Skeletal muscle tissue (tissue), 4 donors: Measurements from ENCODE around the gene FAM228B. TPM values are rescaled to one million over a fixed set of nuclear protein-coding genes. Genes with fewer than 3 reads are reported as not detected.

Experiments
- H3K27ac ChIP-seq: one replicate; pipeline ENCODE4 v1.7.0; 2013; ENCODE audit warnings: mild to moderate bottlenecking, low read depth, low read length, inconsistent platforms
- H3K27me3 ChIP-seq, 3 donors: one replicate each; pipeline ENCODE4 v1.7.0; 2013; ENCODE audit warnings: low read length in 3 of 3; ENCODE audit not compliant: control insufficient read depth in 3 of 3, insufficient read depth in 3 of 3
- H3K36me3 ChIP-seq, 3 donors: one replicate each; pipeline ENCODE4 v1.7.0; 2013; ENCODE audit warnings: low read length in 3 of 3; ENCODE audit not compliant: control insufficient read depth in 3 of 3, insufficient read depth in 3 of 3
- H3K4me1 ChIP-seq, 3 donors: one replicate each; pipeline ENCODE4 v1.7.0; 2013; ENCODE audit warnings: low read length in 3 of 3, mild to moderate bottlenecking in 3 of 3; ENCODE audit not compliant: control insufficient read depth in 3 of 3, insufficient read depth in 3 of 3
- H3K4me3 ChIP-seq, 3 donors: one replicate each; pipeline ENCODE4 v1.7.0; 2013; ENCODE audit warnings: low read length in 3 of 3
- H3K9ac ChIP-seq, 3 donors: one replicate each; pipeline ENCODE4 v1.7.0; 2013; ENCODE audit warnings: low read length in 3 of 3, mild to moderate bottlenecking in 3 of 3, moderate library complexity in 2 of 3, low read depth in 1 of 3
- H3K9me3 ChIP-seq, 3 donors: one replicate each; pipeline ENCODE4 v1.7.0; 2013; ENCODE audit warnings: low read length in 3 of 3; ENCODE audit not compliant: control insufficient read depth in 3 of 3
- total RNA-seq: library from RNA; depleted of rRNA; stranded (reverse); fragments of >200 nt; gene quantifications from one replicate; pipeline ENCODE4 v1.2.3, GENCODE V29; 2014
- donor health status: Osteomylitis.

Gene FAM228B
- total RNA-seq, 1 donor from 2014 or later: 47.0 TPM

DNA sequence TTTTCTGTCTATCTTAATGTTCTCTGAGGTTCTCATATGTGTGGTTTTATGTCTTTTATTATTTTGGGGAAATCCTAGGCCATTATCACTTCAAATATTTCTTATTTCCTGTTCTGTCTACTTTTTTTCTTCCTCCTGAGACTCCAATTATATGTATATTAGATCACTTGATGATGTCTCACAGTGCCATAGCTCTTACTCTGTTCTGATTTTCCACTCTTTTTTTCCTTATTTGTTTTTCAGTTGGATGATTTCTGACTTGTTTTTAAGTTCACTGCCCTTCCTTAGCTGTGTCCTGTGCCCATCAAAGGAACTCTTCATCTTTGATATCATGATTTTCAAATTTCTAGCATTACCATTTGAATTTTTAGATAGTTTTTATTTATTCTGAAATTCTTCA lies 24.1 kb downstream of the FAM228B start:
- H3K27me3 ChIP-seq: no peaks in the 10 kb centered on the region
- no peaks in the 10 kb centered on the region for H3K4me1 ChIP-seq
- H3K27ac ChIP-seq: no peak overlapping the region
- peaks cover 0 to 5% (median 4%) of the 10 kb centered on the region in 3 donors for H3K9me3 ChIP-seq
- H3K9ac ChIP-seq: no peak overlapping the region
- H3K36me3 ChIP-seq: peaks cover 18 to 24% (median 18%) of the 10 kb centered on the region in 3 donors
- no peak overlapping the region for H3K4me3 ChIP-seq

DNA sequence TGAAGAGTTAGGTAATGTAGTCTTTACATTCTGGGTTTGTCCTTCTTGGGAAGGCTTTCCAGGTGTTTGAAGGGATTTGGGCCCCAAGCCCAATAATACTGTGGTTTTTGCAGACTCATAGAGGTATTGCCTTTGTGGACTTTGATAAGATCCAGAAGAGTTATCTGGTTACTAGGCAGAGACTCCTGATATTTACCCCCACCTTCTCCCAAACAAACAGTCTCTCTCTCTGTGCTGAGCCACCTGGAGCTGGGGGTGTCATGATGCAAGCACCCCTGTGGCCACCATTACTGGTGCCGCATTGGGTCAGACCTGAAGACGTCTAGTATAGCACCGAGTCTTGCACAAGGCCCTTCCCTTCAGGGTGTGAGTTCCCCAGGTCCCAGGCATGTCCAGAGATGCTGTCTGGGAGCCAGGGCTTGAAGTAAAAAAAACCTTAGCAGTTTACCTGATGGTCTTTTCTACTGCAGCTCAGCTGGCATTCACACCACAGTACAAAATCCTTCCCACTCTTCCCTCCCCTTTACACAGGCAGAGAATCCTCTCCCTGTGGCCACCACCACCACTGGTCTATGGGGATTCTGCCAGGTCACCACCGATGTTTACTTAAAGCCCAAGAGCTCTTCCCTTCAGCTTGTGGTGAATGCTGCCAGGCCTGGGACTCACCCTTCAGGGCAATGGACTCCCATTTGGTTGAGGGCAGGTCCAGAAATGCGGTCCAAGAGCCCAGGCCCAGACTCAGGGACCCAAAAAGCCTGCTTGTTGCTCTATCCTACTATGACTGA lies 29.3 kb downstream of the FAM228B start:
- Histone ChIP-seq H3K9ac (no peak overlapping the region), H3K27me3 (no peaks in the 10 kb centered on the region), H3K9me3 (peaks cover 0 to 5% (median under 1%) of the 10 kb centered on the region in 3 donors), H3K4me1 (no peaks in the 10 kb centered on the region), H3K4me3 (no peak overlapping the region), H3K36me3 (peaks cover 17 to 18% (median 17%) of the 10 kb centered on the region in 3 donors), H3K27ac (no peak overlapping the region)

DNA sequence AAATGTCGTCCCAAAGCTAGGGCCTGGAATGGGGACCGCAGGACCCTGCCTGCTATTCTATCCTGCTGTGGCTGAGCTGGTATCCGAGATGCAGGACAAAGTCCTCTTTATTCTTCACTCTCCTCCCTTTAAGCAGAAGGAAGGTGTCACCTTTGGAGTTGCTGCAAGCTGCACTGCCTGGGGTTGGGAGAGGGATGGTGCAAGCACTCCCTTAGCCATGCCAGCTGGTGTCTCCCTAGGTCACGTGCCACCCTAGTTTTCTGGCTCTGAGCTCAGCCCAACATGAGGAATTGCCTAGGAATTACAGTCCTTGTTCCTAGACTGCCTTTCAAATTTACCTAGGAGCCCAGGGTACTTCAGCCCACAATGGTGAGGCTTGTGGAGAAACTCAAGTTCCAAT lies 30.2 kb downstream of the FAM228B start:
- H3K36me3 ChIP-seq: peaks cover 10 to 13% (median 12%) of the 10 kb centered on the region in 3 donors
- H3K9ac ChIP-seq: no peak overlapping the region
- H3K27ac ChIP-seq: no peak overlapping the region
- H3K4me1 ChIP-seq: no peaks in the 10 kb centered on the region
- H3K27me3 ChIP-seq: no peaks in the 10 kb centered on the region
- H3K4me3 ChIP-seq: no peak overlapping the region
- no peaks in the 10 kb centered on the region for H3K9me3 ChIP-seq

GRCh38 chr2:24158131-24158530 lies 34.9 kb downstream of the FAM228B start:
- Histone ChIP-seq H3K9me3 (no peaks in the 10 kb centered on the region), H3K4me3 (no peak overlapping the region), H3K9ac (no peak overlapping the region), H3K27ac (no peak overlapping the region), H3K27me3 (no peaks in the 10 kb centered on the region), H3K4me1 (no peaks in the 10 kb centered on the region), H3K36me3 (peaks cover 3 to 12% (median 5%) of the 10 kb centered on the region in 3 donors)

- H3K36me3 ChIP-seq: peaks cover 0 to 7% (median 5%) of the 10 kb centered on the region in 3 donors
- no peak overlapping the region for H3K4me3 ChIP-seq
- no peaks in the 10 kb centered on the region for H3K27me3 ChIP-seq
- no peak overlapping the region for H3K27ac ChIP-seq
- H3K4me1 ChIP-seq: no peaks in the 10 kb centered on the region
- H3K9ac ChIP-seq: no peak overlapping the region
- no peaks in the 10 kb centered on the region for H3K9me3 ChIP-seq
Measured at GRCh38 chr2:24159708-24160107, 36.4 kb downstream of the FAM228B start.

DNA sequence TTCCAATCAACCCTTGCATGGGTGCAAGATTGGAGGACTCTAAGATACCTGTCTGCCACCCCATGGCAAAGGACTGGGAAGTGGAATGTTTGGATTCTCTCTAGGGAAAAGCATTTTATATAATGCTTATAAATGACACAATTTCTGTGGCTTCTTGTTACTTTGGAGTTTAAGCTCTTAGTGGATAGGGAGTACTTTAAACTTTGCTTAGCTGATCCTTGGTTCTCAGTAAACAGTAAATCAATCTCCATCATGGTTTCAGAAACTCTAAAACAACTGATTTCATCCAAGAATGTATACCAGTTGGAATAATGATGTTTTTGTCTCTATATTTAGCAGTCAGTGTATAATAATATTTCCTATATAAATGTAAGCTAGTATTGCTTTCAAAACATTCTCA lies 37.5 kb downstream of the FAM228B start:
- Histone ChIP-seq H3K27me3 (no peaks in the 10 kb centered on the region), H3K36me3 (peaks cover 0 to 7% (median 5%) of the 10 kb centered on the region in 3 donors), H3K9me3 (no peaks in the 10 kb centered on the region), H3K9ac (no peak overlapping the region), H3K4me1 (no peaks in the 10 kb centered on the region), H3K4me3 (no peak overlapping the region), H3K27ac (no peak overlapping the region)

- no peaks in the 10 kb centered on the region for H3K9me3 ChIP-seq
- no peak overlapping the region for H3K4me3 ChIP-seq
- H3K27me3 ChIP-seq: no peaks in the 10 kb centered on the region
- no peaks in the 10 kb centered on the region for H3K4me1 ChIP-seq
- no peak overlapping the region for H3K9ac ChIP-seq
- no peak overlapping the region for H3K27ac ChIP-seq
- peaks cover 0 to 5% (median 3%) of the 10 kb centered on the region in 3 donors for H3K36me3 ChIP-seq
Measured at GRCh38 chr2:24162494-24162893, 39.2 kb downstream of the FAM228B start.

GRCh38 chr2:24163186-24163585 lies 39.9 kb downstream of the FAM228B start:
- Histone ChIP-seq H3K4me3 (no peak overlapping the region), H3K9ac (no peak overlapping the region), H3K36me3 (peaks cover 0 to 5% (median 3%) of the 10 kb centered on the region in 3 donors), H3K27me3 (no peaks in the 10 kb centered on the region), H3K27ac (no peak overlapping the region), H3K4me1 (no peaks in the 10 kb centered on the region), H3K9me3 (no peaks in the 10 kb centered on the region)

- Histone ChIP-seq H3K4me3 (no peak overlapping the region), H3K36me3 (peaks cover 0 to 5% (median 3%) of the 10 kb centered on the region in 3 donors), H3K9ac (no peak overlapping the region), H3K27ac (no peak overlapping the region), H3K9me3 (no peaks in the 10 kb centered on the region), H3K27me3 (no peaks in the 10 kb centered on the region), H3K4me1 (no peaks in the 10 kb centered on the region)
Measured at GRCh38 chr2:24163601-24164000, 40.3 kb downstream of the FAM228B start.

DNA sequence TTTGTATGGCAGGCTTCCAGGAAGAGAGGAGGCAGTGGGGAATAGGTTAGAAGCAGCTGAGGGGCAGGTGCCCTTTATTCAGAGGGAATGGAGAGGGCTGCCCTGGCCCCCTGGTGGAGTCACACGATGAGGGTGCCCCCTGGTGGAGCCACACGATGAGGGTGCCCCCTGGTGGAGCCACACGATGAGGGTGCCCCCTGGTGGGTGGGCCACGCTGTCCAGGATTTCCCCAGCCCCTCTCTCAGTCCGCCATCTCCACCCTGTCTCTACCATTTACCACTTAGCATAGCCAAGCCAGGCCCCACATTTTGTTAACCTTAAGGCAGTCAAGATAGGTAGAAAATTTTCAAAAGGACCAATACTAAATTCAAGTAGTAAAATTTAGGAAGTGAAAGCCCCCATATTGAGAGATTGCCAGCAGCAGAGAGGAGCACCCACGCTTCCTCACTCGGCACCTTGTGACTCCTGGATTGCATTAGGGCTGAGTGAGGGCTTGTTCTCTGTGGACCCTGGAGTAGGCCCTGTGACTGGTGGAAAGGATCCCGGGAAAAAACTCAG lies 41.2 kb downstream of the FAM228B start:
- Histone ChIP-seq H3K4me3 (no peak overlapping the region), H3K9ac (no peak overlapping the region), H3K9me3 (no peaks in the 10 kb centered on the region), H3K4me1 (no peaks in the 10 kb centered on the region), H3K27me3 (no peaks in the 10 kb centered on the region), H3K27ac (no peak overlapping the region), H3K36me3 (peaks cover 3 to 5% (median 4%) of the 10 kb centered on the region in 3 donors)
